HG03520 (cell line): ENCODE measurements around the gene GRIK3.

Experiments used
- ATAC-seq: cut with Tn5 transposase; IDR thresholded peaks from one replicate; pipeline ENCODE4 v1.9.1; 2021; ENCODE audit warnings: mild to moderate bottlenecking, moderate library complexity; ENCODE audit not compliant: unreplicated experiment

GRIK3 gene

DNA sequence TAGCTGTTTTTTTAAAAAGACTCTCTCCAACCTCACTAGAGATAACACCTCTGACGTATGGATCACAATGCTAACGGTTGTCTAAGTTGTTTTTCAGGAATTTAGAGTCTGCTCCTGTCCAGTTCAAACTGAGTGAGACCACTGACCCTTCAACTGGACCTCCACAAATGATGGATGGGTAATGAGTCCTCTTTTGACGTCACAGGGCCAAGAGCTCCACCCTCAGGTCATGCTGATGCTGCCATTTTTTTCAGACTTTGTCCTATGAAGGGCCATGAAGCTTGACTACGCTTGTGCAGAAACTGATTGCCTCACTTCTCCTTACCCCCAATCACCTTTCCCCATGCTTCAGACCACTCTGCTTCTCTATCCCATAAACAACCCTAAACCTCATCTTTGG lies 16.6 kb downstream of the GRIK3 start:
- ATAC-seq = no peak

DNA sequence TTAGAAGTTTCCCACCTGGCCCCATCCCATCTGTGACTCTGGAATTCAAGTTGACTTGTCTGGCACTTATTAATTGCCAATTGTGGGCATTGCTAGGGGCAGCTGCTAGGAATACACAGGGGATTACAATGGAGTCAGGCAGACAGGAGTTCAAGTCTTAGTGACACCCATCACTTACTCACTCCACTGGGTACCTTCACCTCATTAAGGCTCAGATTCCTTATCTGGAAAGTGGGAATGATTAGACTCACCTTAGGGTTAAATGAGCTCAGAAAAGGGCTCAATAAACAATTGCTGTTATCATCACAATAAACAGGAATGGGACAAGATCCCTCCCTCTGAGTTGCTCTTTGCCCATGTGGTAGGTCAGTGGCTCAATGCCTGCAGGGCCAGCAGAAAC lies 18.2 kb downstream of the GRIK3 start:
- ATAC-seq = no peak

DNA sequence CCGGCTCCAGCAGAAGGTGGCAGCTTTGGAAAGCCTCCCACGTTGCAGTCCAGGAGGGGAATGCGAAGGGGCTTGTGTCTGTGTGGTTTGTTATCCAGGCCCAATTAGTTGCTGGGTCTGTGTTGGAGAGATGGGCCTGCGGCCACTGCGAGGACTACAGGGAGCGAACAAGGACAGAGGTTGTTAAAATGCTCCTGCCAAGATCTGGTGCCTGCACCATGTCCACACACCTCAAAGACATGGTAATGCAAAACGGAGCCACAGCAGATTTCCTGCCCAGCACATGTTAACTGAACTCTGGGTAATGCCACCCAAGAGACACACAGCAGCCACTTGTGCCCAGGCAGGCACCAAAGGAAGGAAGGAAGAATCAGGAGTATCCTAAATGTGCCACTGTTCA lies 18.6 kb downstream of the GRIK3 start:
- no peak for ATAC-seq

DNA sequence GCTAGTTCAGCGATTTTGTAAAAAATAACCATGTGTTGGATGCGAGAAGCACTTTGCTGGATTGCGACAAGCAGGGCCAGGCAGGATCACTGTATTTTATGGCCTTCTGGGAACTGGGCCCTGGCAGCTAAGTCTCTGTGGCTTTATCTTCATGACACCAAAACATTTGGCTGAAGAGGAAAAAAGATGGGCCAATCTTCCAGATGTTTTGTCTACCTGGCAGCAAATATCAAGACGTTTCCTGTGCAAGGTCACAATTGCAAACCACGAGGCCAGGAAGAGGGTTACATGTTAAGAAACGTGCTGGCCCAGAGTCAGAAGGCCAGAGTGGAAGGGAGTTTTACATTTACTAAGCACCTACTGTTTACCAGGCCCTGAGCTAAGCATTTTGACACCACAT lies 22.1 kb downstream of the GRIK3 start:
- no peak for ATAC-seq

DNA sequence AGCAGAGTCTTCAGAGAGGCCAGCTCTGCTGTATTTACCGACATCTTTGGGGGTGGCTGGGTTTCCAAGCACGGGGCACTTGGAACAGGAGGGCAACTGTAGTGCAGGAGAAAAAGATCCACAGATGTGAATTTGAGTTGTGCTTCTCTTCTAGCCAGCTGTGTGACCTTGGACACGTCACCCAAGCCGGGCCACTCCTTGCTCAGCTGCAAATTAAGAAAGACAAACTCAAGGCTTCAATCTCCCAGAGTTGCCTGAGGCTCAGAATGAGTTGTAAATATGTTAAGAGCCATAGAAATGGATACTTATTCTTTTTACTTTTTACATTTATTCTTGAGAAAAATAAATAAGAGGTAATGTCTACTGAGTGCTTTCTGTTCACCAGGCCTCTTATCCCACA lies 24.3 kb downstream of the GRIK3 start:
- ATAC-seq = no peak

DNA sequence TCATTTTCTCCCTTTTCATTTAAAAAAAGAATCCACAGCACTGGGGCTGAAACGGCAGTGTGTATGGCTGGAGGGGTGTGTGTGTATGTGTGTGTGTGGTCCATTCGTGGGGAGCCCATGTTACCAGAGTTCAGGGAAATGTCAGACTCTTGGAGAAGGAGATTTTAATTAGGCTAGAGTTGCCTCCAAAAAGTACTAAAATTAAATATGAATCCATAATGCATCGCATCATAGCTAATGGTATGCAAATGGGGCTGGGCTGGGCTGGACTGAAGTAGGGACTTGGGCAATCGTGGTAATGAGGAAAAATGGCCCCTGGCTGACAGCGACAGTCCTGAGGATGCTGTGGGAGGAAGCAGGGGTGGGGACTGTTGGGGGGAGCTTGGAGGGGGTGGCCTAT lies 24.8 kb downstream of the GRIK3 start:
- no peak for ATAC-seq

DNA sequence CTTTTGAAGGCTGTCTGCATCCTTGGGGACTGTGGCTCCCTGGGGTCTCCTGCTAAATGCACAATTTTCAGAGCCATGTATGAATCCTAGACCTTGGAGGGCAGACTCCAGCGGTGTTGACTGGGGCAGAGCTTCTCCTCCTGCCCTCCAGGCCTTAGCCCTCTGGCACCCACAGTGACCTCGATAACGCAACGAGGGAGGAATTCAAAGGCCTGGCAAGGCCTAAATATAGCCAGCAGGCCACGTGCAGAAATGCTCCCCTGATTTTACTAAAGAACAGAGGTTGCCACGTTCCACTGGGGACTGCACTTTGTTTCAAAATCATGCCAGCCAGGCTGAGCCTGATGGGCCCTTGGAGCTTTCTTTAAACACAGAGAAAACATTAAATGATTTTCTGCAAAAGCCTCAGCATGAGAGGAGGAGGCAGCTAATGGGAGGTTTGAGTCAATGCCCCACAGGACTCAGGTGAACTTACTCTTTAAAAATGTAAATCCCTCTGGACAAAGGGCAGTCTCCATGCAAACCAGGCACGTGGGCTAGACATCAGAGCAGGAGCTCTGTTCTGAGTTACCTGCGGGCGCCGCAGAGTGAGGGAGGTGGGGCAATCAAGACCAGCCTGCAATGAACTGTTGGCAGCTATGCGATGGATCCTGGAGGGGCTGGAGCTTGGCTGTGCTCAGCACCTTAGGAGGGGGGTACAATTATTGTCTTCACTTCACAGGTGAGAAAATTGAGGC lies 28.0 kb downstream of the GRIK3 start:
- no peak for ATAC-seq

DNA sequence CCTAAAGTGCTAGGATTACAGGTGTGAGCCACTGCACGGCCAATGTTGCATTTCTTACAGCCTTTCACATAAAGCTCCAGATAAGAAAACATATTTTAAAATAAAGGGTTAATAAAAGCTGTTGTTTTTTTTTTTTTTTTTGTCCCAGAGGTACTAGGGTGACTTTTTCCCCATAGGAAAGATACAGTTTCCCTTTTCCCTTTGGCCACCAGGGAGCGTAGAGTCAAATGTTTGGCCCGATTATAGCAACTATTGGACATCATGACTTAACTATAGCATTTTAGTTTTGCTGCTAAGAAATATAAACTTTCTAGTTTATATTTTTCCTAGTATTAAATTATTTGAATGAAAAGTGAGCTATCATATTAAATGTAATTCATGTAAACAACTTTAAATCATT lies 31.4 kb downstream of the GRIK3 start:
- no peak for ATAC-seq

DNA sequence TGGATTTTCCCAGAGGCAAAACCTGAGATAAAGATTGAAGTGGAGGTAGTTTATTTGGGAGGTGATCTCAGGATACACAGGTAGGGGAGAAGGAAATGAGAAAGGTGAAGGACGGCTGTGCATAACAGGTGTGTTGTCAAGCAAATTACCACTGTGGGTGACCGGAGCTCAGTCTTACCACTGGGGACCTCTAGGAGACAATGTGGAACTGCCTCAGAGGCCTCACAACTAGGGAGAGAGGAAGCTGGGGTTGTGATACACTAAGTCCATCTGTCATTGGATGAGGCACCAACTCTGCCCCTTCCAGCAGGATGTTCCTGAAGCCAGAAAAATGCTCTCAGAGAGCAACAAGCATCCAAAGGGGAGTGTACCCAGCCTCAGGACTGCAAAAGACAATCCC lies 32.6 kb downstream of the GRIK3 start:
- ATAC-seq = no peak

DNA sequence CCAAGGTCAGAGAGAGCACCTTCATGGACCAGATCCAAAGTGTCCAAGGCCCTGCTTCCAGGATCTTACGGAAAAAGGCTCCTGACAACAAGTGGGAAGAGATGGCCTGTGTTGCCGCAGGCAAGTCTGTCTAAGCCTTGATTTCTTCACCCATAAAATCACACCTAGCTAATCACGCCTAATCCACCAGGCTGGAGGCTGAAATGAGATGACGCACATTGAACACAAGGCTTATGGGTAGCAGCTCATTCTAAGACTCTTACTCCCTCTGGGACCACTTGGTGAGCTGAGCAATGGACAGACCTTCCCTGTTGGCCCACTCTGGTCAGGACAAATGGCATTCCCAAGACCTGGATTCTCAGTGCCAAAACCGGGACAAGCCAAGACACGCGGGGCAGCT lies 38.2 kb downstream of the GRIK3 start:
- ATAC-seq = no peak

DNA sequence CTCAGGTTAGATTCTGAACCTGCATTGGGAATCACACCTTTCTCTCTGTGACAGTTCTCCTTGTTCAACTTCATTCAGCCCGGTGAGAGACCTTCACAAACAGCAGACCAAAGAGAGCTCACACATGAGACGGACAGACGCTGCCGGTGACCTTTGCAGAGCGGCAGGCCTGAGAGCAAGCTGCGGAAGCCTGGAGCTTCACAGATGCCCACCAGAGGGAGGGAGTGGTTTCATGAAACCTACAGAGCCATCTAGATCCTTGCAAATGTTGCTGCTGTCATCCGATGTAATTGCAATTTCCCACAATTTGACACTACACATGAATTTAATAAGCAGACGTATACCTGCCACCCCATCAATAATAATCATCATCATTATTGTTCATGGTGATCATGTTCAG lies 39.4 kb downstream of the GRIK3 start:
- ATAC-seq = no peak

DNA sequence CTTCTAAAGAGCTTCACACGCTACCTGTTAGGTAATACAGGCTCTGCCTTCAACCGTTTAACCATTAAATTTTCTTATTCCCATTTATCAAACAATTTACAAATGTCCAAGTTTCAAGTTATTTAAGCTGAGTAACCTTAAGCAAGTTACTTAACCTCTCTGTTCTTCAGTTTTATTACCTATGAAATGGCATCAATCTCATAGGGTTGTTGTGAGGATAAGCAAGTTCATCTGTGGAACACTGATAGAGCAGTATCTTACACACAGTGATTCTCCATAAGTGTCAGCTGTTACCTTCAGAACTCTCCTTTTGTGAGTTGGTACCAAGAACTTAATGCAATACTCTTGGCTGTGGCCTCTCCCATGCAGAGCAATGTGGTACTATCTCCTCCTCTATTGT lies 40.0 kb downstream of the GRIK3 start:
- ATAC-seq = no peak

DNA sequence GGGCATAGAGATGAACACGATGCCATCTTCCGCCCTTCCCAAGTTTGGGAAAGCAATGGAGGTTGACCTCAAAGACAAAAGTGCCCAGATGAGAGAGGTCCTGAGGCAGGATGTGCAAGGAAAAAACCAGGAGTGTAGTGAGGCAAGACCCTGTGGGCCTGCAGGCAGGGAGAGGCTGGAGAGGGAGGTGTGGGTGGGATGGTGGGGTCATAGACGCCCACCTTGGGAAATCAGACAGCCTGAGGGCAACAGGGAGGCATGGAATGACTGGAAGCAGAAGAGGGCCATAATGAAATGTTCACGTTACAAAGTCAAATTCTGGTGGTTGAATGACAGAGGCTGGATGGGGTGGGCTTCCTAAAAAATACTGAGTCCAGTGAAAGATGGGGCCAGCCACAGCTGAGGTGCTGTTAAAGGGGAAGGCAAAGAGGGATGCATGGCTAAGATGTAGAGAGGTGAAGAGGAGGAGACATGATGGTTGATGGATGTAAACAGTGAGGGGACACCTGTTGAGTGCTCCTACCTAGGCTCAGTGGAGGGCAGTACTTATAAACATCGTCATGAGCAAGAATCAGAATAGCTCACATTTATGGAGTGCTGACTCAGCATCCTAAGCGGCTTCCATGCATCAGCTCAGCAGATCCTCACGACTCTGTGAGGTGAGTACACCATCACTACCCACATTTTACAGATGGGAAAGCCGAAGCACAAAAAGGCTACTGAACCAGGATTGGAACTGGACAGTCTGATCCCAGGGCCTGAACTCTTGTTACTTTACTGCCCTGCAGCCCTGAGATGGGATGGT lies 42.0 kb downstream of the GRIK3 start:
- ATAC-seq = no peak

DNA sequence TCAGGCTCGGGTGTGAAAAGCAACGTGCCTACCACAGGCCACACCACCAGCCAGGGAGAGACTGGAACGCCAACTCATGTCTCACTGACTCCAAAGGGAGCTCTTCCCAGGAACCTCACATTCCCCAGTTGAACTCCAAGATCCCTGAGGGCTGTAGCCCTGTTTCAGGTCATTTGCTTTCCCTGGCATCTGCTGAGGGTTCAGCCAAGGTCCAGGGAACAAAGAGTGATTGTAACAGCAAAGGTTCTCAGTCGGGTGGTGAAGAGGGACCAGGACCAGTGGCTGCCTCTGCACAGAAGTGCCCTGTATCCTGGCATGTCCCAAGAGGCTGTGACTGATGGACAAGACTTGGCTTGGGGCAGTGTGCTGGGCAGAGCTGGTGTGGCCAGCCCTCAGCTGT lies 42.8 kb downstream of the GRIK3 start:
- no peak for ATAC-seq

DNA sequence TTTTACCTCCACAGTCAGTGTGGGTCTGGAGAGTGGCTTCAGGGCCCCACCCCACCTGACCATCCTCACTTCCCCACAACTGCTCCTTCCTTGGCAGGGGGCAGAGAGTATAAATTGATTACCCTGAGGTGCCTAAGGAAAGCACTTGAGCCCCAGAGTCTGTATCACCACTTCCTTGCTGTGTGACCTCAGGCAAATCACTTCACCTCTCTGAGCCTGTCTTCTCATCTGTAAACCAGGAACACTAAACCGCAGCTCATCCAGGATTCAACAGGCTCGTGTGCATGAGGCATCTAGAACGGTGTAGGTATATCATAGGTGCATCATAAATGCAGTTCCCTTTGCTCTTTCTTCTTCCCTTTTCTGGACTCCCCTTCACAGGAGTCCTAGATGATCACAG lies 43.4 kb downstream of the GRIK3 start:
- no peak for ATAC-seq

DNA sequence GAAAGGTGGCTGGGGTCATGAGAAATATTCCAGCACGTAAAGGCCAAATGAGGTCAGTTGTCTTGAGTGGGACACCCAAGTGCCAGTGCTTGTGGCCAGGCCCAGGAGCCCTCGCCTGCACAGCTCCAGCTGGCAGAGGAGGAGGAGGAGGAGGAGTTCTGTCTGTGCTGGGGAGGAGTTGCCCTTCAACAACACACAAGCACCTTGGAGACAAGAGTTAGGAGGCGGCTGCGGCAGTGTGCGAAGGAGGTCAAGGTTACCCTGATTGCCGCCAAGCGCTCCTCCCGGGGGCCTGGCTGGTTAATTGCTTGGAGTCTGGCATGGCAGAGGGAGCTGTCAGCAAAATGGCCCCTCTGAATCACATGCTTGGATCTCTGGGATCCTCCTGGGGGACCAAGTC lies 45.1 kb downstream of the GRIK3 start:
- no peak for ATAC-seq

DNA sequence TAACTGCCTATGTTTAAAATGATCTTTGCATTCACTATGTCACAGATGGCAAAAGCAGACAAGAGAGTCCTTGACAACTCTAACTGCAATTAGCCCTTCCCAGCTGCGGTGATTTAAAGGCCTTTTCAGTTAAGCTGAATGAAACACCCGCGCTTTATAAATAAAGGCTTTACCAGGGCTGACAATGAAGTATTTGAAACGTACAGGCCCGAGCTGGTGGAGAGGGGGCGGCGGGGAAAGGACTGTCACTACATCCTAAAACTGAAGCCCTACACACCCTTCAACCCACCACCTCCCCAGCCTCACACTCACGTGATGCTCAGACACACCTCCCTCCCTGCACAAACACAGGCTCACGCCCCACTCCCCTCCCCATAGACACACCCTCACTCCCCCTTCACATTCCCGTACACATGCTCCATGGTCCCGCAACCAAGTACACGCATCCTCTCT lies 45.5 kb downstream of the GRIK3 start:
- no peak for ATAC-seq

DNA sequence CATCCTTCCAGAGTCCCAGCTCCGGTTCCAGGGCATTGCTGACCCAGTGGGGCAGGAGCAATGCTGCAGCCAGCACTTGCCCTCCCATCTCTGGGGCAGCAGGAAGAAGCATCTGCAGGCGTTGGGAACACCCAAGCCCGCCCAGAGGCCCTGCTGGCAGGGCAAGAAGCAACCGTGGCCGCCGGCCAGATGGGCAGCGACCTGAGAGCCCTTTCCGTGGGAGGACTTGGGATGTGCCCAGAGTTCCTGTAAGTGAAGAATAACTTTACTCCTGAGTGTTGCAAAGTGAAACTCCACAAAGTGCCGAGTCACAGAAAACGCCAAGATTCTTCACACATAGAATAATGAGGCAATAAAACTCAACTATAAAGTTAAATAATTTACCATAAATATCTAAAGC lies 46.0 kb downstream of the GRIK3 start:
- no peak for ATAC-seq

DNA sequence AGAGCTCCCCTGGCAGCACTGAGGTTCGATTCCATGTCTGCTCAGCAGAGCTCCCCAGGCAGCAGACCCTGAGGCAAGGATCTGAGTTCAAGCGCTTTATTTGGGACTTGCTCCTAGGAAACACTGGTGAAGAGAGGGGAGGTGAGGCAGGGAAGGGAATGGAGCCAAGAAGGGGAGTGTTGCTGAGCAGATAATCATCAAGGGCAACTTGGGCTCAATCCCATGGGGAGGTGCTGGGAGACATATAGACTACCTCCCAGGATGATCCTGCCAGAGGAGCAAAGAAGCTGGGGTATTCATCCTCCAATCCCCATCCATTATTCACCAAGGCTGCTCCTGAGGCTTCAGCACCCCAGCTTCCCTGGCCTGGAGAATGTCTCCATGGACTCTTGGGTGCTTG lies 47.0 kb downstream of the GRIK3 start:
- ATAC-seq = no peak

DNA sequence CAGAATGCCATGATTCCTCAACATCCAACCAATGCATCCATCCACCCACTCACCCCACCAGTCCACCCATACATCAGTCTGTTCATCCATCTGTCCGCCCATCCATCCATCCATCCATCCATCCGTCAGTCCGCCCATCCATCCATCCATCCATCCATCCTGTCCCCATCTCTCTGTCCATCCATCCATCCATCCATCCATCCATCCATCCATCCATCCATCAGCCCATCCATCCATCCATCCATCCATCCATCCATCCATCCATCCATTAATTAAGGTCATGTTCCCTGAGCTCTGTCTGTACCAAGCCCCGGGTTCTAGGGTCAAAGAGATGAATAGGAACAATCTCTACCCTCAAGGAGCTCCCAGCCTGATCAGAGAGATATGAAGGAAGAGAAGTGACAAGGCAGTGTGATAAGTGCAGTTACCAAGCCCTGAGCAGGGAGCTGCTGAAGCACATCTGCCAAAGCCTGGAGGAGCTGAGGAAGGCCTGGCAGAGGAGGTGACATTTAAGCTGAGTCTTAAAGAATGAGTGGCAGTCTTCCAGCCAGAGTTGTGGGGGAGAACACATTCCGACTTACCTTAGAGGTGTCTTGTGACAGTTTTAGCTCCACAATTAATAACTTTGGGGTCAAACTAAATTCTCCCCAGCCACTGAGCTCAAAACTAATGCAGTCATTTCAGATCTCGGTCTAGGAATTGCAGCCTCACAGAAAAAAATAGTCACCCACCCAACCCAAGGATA lies 47.9 kb downstream of the GRIK3 start:
- no peak for ATAC-seq

DNA sequence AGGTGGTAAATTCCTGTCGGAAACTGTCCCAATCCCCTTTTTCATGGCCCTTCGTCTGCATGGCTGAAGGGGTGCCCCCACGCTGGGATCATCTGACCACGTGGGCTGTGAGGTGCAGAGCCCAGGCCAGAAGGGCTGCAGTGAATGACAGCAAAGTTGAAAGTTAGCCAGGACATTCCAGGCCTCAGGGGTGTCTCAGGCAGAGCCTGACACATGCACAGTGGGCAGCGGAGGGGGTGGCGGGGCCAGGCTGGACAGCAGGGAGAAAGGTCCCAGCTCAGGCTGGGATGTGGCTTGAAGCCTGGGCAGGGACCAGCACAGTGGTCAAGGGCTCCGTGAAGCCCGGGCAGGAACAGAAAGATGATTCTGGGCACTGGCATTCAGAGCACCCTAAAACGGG lies 49.6 kb downstream of the GRIK3 start:
- no peak for ATAC-seq

DNA sequence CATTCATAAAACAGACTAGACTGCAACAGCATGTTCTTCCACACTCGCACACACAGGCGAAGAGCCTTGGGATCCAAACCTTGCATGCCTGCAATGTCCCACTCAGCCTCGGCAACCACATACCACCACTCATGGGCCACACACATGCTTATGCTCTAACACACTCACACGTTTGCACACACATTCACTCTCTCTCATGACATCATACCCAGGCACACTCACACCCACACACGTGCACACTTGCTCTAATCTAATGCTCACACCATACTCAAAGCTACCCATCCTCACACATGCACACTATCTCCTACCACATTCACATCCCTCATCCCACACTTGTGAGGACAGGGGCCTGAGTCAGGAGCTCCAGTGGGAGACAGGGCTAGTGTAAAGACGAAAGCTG lies 50.3 kb downstream of the GRIK3 start:
- ATAC-seq = no peak
